ENCODE measurements around the gene AP1AR.

DNA sequence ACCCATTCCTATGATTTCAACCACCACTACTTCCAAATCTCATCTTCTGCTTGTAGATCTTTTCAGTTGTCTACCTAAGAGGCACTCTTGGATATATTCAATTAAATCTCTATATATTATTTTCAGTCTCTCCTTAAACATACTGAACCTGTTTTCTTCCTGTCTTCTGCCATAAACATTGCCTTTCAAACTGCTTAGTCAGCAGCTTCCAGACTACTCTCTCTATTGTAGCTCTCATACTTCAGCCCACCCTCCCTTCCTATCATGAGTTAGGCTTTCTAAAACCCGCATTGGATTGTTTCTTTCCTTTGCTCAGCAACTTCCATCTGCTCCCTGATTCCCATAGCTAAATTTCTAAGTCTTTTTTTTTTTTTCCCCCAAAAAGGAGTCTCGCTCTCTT, 4.5 kb downstream of the AP1AR start:
- TF ChIP-seq POLR2A (IDR thresholded peaks at IDR 0.05; ENCODE audit: low read depth) (no peak), POLR2AphosphoS5 (IDR thresholded peaks at IDR 0.05) (no peak)
- TF ChIP-seq, protein P1, sequence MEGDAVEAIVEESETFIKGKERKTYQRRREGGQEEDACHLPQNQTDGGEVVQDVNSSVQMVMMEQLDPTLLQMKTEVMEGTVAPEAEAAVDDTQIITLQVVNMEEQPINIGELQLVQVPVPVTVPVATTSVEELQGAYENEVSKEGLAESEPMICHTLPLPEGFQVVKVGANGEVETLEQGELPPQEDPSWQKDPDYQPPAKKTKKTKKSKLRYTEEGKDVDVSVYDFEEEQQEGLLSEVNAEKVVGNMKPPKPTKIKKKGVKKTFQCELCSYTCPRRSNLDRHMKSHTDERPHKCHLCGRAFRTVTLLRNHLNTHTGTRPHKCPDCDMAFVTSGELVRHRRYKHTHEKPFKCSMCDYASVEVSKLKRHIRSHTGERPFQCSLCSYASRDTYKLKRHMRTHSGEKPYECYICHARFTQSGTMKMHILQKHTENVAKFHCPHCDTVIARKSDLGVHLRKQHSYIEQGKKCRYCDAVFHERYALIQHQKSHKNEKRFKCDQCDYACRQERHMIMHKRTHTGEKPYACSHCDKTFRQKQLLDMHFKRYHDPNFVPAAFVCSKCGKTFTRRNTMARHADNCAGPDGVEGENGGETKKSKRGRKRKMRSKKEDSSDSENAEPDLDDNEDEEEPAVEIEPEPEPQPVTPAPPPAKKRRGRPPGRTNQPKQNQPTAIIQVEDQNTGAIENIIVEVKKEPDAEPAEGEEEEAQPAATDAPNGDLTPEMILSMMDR (IDR thresholded peaks at IDR 0.05) = no peak

All from esophagus muscularis mucosa (tissue), 3 donors.